Measurements from ENCODE around the gene SLC25A31.

The SLC25A31 gene

GRCh38 chr4:127799711-127800110 lies 69.5 kb downstream of the SLC25A31 start:
- no peak for TF ChIP-seq CTCF (IDR thresholded peaks at IDR 0.05; ENCODE audit: low read length, missing control alignments)
- H3K4me3 ChIP-seq (replicated peaks; ENCODE audit: low read depth, low read length), result no peak overlapping the region
- DNase-seq (ENCODE audit: low read depth), result no peak

GRCh38 chr4:127809173-127809800 lies 79.1 kb downstream of the SLC25A31 start:
- peak; percentile 25 for TF ChIP-seq CTCF (IDR thresholded peaks at IDR 0.05; ENCODE audit: low read length, missing control alignments)
- no peak overlapping the region for H3K4me3 ChIP-seq (replicated peaks; ENCODE audit: low read depth, low read length)
- DNase-seq (ENCODE audit: low read depth), result peak; percentile 33

GRCh38 chr4:127810551-127810950 lies 80.4 kb downstream of the SLC25A31 start:
- H3K4me3 ChIP-seq (replicated peaks; ENCODE audit: low read depth, low read length), result no peak overlapping the region
- DNase-seq (ENCODE audit: low read depth), result no peak
- TF ChIP-seq CTCF (IDR thresholded peaks at IDR 0.05; ENCODE audit: low read length, missing control alignments), result no peak

GRCh38 chr4:127822430-127822829 lies 92.2 kb downstream of the SLC25A31 start:
- no peak overlapping the region for H3K4me3 ChIP-seq (replicated peaks; ENCODE audit: low read depth, low read length)
- TF ChIP-seq CTCF (IDR thresholded peaks at IDR 0.05; ENCODE audit: low read length, missing control alignments), result no peak
- DNase-seq (ENCODE audit: low read depth), result no peak
